SU-DHL-6 (cell line): Measurements from ENCODE around the gene MEIKIN.
"Not testable (repeated sequence)": the region's sequence is repeated elsewhere in the genome, so short reads cannot be mapped to it uniquely, and the experiment has no call there.

ENCODE experiments used
- EZH2phosphoT487 ChIP-seq: fragments of 200-600 bp; sonication (generic), shearing (Covaris generic); conservative IDR thresholded peaks from 2 replicates; pipeline ENCODE4 v1.6.1; 2018; ENCODE audit warnings: mild to moderate bottlenecking, antibody characterized with exemption, low read length, moderate library complexity, mixed read lengths
- TF ChIP-seq, protein P1 (sequence below): fragments of 200-600 bp; sonication (generic); IDR thresholded peaks from one replicate; pipeline ENCODE4 v1.5.1; 2017; ENCODE audit warnings: antibody characterized with exemption, mild to moderate bottlenecking, low read length, moderate library complexity; ENCODE audit not compliant: insufficient read depth, poor library complexity, severe bottlenecking

DNA sequence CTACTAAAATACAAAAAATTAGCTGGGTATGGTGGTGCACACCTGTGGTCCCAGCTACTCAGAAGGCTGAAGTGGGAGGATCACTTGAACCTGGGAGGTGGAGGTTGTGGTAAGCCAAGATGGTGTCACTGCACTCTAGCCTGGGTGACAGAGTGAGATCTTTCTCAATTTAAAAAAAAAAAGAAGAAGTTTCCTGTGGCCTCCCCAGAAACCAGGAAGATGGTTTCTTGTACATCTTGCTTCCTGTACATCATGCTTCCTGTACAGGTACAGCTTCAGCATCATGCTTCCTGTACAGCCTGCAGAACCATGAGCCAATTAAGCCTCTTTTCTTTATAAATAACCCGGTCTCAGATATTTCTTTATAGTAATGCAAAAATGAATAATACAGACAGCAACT lies 43.2 kb downstream of the MEIKIN start:
- TF ChIP-seq, protein P1, sequence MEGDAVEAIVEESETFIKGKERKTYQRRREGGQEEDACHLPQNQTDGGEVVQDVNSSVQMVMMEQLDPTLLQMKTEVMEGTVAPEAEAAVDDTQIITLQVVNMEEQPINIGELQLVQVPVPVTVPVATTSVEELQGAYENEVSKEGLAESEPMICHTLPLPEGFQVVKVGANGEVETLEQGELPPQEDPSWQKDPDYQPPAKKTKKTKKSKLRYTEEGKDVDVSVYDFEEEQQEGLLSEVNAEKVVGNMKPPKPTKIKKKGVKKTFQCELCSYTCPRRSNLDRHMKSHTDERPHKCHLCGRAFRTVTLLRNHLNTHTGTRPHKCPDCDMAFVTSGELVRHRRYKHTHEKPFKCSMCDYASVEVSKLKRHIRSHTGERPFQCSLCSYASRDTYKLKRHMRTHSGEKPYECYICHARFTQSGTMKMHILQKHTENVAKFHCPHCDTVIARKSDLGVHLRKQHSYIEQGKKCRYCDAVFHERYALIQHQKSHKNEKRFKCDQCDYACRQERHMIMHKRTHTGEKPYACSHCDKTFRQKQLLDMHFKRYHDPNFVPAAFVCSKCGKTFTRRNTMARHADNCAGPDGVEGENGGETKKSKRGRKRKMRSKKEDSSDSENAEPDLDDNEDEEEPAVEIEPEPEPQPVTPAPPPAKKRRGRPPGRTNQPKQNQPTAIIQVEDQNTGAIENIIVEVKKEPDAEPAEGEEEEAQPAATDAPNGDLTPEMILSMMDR, result not testable (repeated sequence)
- TF ChIP-seq EZH2phosphoT487, result not testable (repeated sequence)
